HEK293T (cell line): ENCODE results near the gene CEP20.

ENCODE experiments used
- HDGF ChIP-seq: fragments of 450-650 bp; IDR thresholded peaks from 2 replicates; pipeline ENCODE4 v1.6.1; 2017; ENCODE audit warnings: antibody characterized with exemption, borderline replicate concordance
- L3MBTL2 ChIP-seq: fragments of 450-650 bp; conservative IDR thresholded peaks from 2 replicates; pipeline ENCODE4 v1.6.1; 2016; ENCODE audit warnings: mild to moderate bottlenecking
- SP1 ChIP-seq: fragments of 450-650 bp; IDR thresholded peaks from 2 replicates; pipeline ENCODE4 v1.6.1; 2017

DNA sequence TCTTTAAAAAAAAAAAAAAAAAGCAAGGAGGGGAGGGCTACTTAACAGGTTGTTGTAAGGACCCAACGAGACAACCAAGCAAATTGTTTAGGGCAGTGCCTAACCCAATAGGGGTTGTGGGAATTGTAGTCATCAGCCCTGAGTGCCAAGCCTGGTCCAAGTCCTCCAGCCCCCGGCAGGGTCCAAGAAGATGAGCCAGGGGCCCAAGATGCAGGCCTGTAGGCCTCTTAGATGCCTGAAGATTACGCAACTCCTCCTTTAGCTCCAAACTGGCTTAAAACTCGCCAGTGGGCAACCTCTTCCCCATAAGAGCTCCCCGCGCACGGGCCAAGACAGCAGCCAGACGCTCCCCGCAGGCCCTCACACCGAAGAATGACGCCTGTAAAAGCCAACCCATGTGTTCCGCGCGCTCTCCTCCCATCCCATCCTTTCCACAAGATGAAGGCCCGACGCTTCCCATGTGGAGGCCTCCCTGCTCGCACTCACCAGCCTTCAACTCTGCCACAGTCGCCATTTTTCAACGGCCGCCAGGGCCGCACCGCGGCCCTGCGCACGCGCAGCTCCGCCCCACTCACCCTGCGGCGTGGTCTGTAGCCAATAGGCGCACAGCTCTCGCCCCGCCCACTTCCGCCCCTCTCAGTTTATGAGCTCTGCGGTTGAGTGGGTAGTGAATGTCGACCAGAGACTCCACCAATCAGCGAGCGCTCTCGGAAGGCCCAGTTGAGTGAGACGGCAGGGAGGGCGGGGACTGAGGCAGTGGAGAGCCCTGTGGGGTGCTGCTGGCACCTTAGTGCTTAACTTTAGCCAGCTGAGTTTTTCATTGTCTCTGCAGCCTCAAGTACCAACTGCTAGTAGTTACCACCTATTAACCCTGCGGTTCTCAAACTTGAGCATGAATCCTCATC lies at the start of gene CEP20:
- TF ChIP-seq SP1 = no peak
- no peak for TF ChIP-seq HDGF
- no peak for TF ChIP-seq L3MBTL2
